Caco-2 (cell line): Measurements from ENCODE around the gene NECTIN2. TPM values are rescaled to one million over a fixed set of nuclear protein-coding genes. Genes with fewer than 3 reads are reported as not detected.

Experiments used
- BruUV-seq: library from RNA; stranded (reverse); fragments of 400-500 nt; replicated peaks from 2 replicates; lab custom pipeline; 2021; lab: Mats Ljungman, UMichigan
- CTCF ChIA-PET: fragments of 300-600 bp; sonication (Branson Sonifier 250); formaldehyde crosslinking; loops from one replicate; lab custom pipeline; 2022; ENCODE audit warnings: antibody characterized with exemption; lab: Charles Lee
- POLR2A ChIA-PET: fragments of 300-600 bp; sonication (Branson Sonifier 250); formaldehyde crosslinking; loops from one replicate; lab custom pipeline; 2022; ENCODE audit warnings: antibody characterized with exemption; lab: Charles Lee
- DNase-seq, 2 experiments: peaks; one replicate each; pipeline versions ENCODE4 v3.0.0 to v3.0.0-alpha.2; 2020 to 2022
- H3K27me3 ChIP-seq: replicated peaks from 2 replicates; pipeline ENCODE4 v1.6.0; 2011; ENCODE audit warnings: low read length; ENCODE audit not compliant: control insufficient read depth, insufficient read depth
- H3K36me3 ChIP-seq: 2 replicates; pipeline ENCODE4 v1.5.1; 2011; ENCODE audit warnings: low read length; ENCODE audit not compliant: control insufficient read depth, insufficient read depth
- H3K4me1 ChIP-seq: fragments of 250-450 bp; sonication (Bioruptor Pico); 2 replicates; pipeline ENCODE4 v1.5.1; 2020; ENCODE audit warnings: mild to moderate bottlenecking
- H3K4me3 ChIP-seq: 2 replicates; pipeline ENCODE4 v1.5.1; 2011; ENCODE audit warnings: low read depth, mild to moderate bottlenecking, control low read depth, low read length
- H3K9me3 ChIP-seq: fragments of 250-450 bp; sonication (Bioruptor Pico); 2 replicates; pipeline ENCODE4 v1.5.1; 2020; ENCODE audit warnings: mild to moderate bottlenecking, moderate library complexity
- H3K27ac Mint-ChIP-seq: one replicate; pipeline ENCODE4 v1.8.0; 2022; ENCODE audit warnings: mixed read lengths; ENCODE audit not compliant: unreplicated experiment
- H3K27me3 Mint-ChIP-seq: one replicate; pipeline ENCODE4 v1.8.0; 2022; ENCODE audit warnings: mixed read lengths; ENCODE audit not compliant: insufficient read depth, unreplicated experiment
- H3K36me3 Mint-ChIP-seq: one replicate; pipeline ENCODE4 v1.8.0; 2022; ENCODE audit warnings: mild to moderate bottlenecking, mixed read lengths; ENCODE audit not compliant: insufficient read depth, unreplicated experiment
- H3K4me1 Mint-ChIP-seq: one replicate; pipeline ENCODE4 v1.8.0; 2022; ENCODE audit warnings: low read depth, mixed read lengths; ENCODE audit not compliant: unreplicated experiment
- H3K4me3 Mint-ChIP-seq: one replicate; pipeline ENCODE4 v1.8.0; 2022; ENCODE audit warnings: mild to moderate bottlenecking, moderate library complexity, mixed read lengths; ENCODE audit not compliant: unreplicated experiment
- H3K9me3 Mint-ChIP-seq: one replicate; pipeline ENCODE4 v1.8.0; 2022; ENCODE audit warnings: mixed read lengths; ENCODE audit not compliant: unreplicated experiment
- CTCF ChIP-seq, 2 experiments: fragments of 200-600 bp in 1 of 2; IDR thresholded peaks; 1 replicate in 1 of 2; 2 replicates in 1 of 2; pipeline versions ENCODE4 v1.5.1 to v1.8.0; 2011 to 2022; ENCODE audit warnings: antibody characterized with exemption in 1 of 2, control low read depth in 1 of 2, inconsistent platforms in 1 of 2, low read depth in 1 of 2, low read length in 1 of 2, mild to moderate bottlenecking in 1 of 2, moderate library complexity in 1 of 2; ENCODE audit not compliant: insufficient read depth in 1 of 2, severe bottlenecking in 1 of 2, unreplicated experiment in 1 of 2
- intact Hi-C: fragments of 100-400 bp; cut with micrococcal nuclease; formaldehyde crosslinking; loops from one replicate; pipeline ENCODE4 v1.10.0; 2022; ENCODE audit not compliant: unreplicated experiment
- total RNA-seq: library from RNA; stranded (reverse); gene quantifications from 2 replicates; pipeline ENCODE4 v1.2.3, GENCODE V29; 2022

Gene NECTIN2
- total RNA-seq, 1 experiment from 2014 or later = 258 TPM

DNA sequence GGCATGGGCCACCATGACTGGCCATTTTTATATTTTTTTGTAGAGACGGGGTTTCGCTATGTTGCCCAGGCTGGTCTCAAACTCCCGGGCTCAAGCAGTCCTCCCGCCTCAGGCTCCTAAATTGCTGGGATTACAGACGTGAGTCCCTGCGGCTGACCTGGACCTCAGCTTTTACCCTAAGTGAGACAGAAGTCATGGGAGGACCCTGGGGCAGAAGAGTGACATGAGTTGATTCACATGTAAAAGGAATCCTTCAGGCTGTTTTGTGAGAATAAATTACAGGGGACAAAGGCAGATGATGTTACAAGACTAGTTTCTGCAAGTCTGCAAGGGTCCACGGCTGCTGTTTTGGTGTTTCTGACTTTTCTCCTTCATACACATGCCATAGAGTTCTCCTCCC lies 39.8 kb upstream of the NECTIN2 start:
- H3K27me3 Mint-ChIP-seq = no peaks in the 10 kb centered on the region
- no TSS peak for BruUV-seq
- no peaks in the 10 kb centered on the region for H3K27me3 ChIP-seq
- intact Hi-C loops = no loop called here
- TF ChIP-seq CTCF (IDR thresholded peaks at IDR 0.05; ENCODE audit: insufficient read depth in 1 of 2, low read depth in 1 of 2, low read length in 1 of 2, severe bottlenecking in 1 of 2, unreplicated experiment in 1 of 2) = no peak
- peak overlapping the region; percentile 95 for H3K27ac Mint-ChIP-seq
- peaks cover 5% of the 10 kb centered on the region for H3K36me3 ChIP-seq
- no peak overlapping the region for H3K4me3 ChIP-seq
- ChIA-PET POLR2A (interaction anchor here (0.7 to 1.5 kb wide), 3 partner anchors 28 to 99 kb away, joined by 4 to 23 read pairs (median 4); partner anchors contain the start of genes APOE, CBLC and NECTIN2), CTCF (interaction anchor here (0.8 to 4.0 kb wide), 9 partner anchors 13 to 229 kb away, joined by 3 to 53 read pairs (median 15); partner anchors contain the start of genes CBLC and NECTIN2)
- H3K9me3 ChIP-seq = no peaks in the 10 kb centered on the region
- H3K9me3 Mint-ChIP-seq = peaks cover 10% of the 10 kb centered on the region
- no peak overlapping the region for H3K4me3 Mint-ChIP-seq
- H3K4me1 Mint-ChIP-seq = peaks cover 41% of the 10 kb centered on the region
- no peak for DNase-seq
- peaks cover 27% of the 10 kb centered on the region for H3K4me1 ChIP-seq
- H3K36me3 Mint-ChIP-seq = peaks cover 60% of the 10 kb centered on the region

DNA sequence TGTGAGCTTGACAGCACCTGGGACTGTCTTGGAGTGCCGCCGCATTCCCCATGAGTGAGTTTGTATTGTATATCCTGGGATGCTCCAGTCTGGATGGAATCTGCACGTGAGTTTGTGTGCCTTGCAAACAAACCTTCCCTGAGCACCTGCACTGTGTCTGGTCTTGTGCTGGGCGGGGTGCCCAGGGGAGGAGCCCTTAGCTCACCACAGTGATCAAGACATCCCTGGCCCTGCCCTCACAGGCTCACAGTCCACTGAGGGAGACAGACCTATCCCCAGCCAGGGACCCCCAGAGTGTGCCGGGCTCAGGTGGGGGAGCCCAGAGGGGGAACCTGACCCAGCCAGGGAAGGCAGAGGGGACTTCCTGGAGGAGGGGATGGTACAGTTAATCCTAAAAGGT lies 38.9 kb upstream of the NECTIN2 start:
- H3K27ac Mint-ChIP-seq = peak overlapping the region; percentile 95
- H3K4me1 ChIP-seq = peaks cover 27% of the 10 kb centered on the region
- intact Hi-C loops = no loop called here

More for the DNA sequence above, 38.9 kb upstream of the NECTIN2 start:
- CTCF ChIA-PET = interaction anchor here (0.6 to 4.0 kb wide), 21 partner anchors 9 to 285 kb away, joined by 3 to 53 read pairs (median 4); partner anchors contain the start of genes CBLC and NECTIN2
- Histone ChIP-seq H3K36me3 (peaks cover 5% of the 10 kb centered on the region), H3K4me3 (no peak overlapping the region), H3K27me3 (no peaks in the 10 kb centered on the region), H3K9me3 (no peaks in the 10 kb centered on the region)
- no peak for TF ChIP-seq CTCF (IDR thresholded peaks at IDR 0.05; ENCODE audit: insufficient read depth in 1 of 2, low read depth in 1 of 2, low read length in 1 of 2, severe bottlenecking in 1 of 2, unreplicated experiment in 1 of 2)
- Mint-ChIP-seq H3K27me3 (no peaks in the 10 kb centered on the region), H3K4me1 (peaks cover 48% of the 10 kb centered on the region), H3K4me3 (peak overlapping the region; percentile 23), H3K36me3 (peaks cover 68% of the 10 kb centered on the region), H3K9me3 (peaks cover 10% of the 10 kb centered on the region)
- POLR2A ChIA-PET = interaction anchor here (0.5 to 2.7 kb wide), 8 partner anchors 23 to 129 kb away, joined by 3 to 23 read pairs (median 6); partner anchors contain the start of genes APOE, CBLC and NECTIN2
- peak; percentile 84 to 91 for DNase-seq
- no TSS peak for BruUV-seq
